ENCODE data around the gene LPAR3. TPM values are rescaled to one million over a fixed set of nuclear protein-coding genes. Genes with fewer than 3 reads are reported as not detected.

Gene LPAR3
- total and polyA plus RNA-seq, 7 experiments from 2014 or later: 0.29 to 1.1 (median 0.97) TPM

DNA sequence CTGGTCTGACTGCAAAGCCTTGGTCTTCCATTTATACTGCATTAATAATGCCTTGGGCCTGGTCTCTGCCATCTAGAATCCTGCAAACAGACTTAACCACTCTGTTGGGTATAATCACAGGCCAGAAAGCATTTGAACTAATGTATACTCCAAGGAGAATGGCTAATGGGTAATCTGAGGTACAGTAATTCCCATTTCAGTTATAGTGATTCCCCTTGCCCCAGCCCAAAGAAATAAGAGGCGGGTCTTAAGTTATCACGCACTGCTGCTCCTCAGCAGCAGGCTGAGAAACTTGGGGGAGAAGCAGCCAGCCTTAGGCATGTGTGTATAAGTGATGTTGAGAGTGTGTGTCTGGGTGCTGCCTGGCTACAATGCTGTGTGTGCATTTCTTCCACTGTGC, 2.4 kb downstream of the LPAR3 start:
- intact Hi-C loops (cut with micrococcal nuclease): loop anchor here (5.0 kb wide), 3 partner anchors 48 to 108 kb away; no protein-coding TSS in a partner anchor
- POLR2A ChIA-PET: no interaction called here
- no peak overlapping the region for H3K27ac Mint-ChIP-seq
- Histone ChIP-seq H3K4me1 (ENCODE audit: control insufficient read depth in 2 of 2, insufficient read depth in 2 of 2, low read length in 2 of 2) (peaks cover 0 to 3% of the 10 kb centered on the region in 2 donors), H3K27me3 (ENCODE audit: control insufficient read depth in 2 of 2, insufficient read depth in 2 of 2, low read length in 2 of 2) (peaks cover 4 to 8% of the 10 kb centered on the region in 2 donors), H3K27ac (ENCODE audit: low read depth, low read length) (no peak overlapping the region), H3K4me3 (ENCODE audit: low read length) (no peak overlapping the region), H3K36me3 (ENCODE audit: control insufficient read depth in 2 of 3, insufficient read depth in 3 of 3, low read length in 3 of 3) (no peaks in the 10 kb centered on the region), H3K9me3 (ENCODE audit: control insufficient read depth in 2 of 3, low read length in 3 of 3) (no peaks in the 10 kb centered on the region)
- peak overlapping the region in 2 of 10 donors; percentile 3 to 4 for H3K4me3 Mint-ChIP-seq
- peaks cover 16 to 38% (median 27%) of the 10 kb centered on the region in 7 donors for H3K4me1 Mint-ChIP-seq
- DNase-seq (no peak), ATAC-seq (no peak)
- CTCF ChIA-PET: interaction anchor here (0.7 kb wide), 1 partner anchor 874 kb away, joined by 3 read pairs; no protein-coding TSS in a partner anchor
- no peaks in the 10 kb centered on the region for H3K9me3 Mint-ChIP-seq
- H3K36me3 Mint-ChIP-seq: peaks cover 0 to 6% (median 4%) of the 10 kb centered on the region in 5 donors
- peaks cover 19 to 45% (median 27%) of the 10 kb centered on the region in 5 donors for H3K27me3 Mint-ChIP-seq

DNA sequence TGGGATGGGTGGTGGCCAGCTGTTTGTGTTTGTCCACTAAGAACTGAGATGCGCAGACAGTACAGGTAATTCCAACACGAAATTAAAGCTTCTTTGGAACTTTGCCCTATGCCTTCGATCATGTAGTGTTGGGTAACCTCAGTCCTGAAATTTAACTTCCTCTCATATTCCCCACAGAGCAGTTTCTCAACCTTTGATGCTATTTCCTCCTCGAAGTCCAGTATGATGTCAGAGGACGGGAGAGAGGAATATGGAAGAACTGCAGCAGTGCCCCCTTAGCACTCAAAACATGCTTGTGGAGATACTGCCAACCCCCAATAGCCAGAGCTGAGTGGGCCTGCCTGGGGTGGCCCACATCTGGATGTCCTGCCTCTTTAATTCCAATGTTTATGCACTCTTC, 3.6 kb downstream of the LPAR3 start:
- H3K27me3 Mint-ChIP-seq: peaks cover 15 to 40% (median 17%) of the 10 kb centered on the region in 5 donors
- H3K27ac ChIP-seq (ENCODE audit: low read depth, low read length): no peak overlapping the region
- ChIA-PET CTCF (no interaction called here), POLR2A (no interaction called here)
- peak overlapping the region in 1 of 10 donors; percentile 46 for H3K4me3 Mint-ChIP-seq
- ATAC-seq (no peak), DNase-seq (no peak)
- no peaks in the 10 kb centered on the region for H3K9me3 Mint-ChIP-seq
- no peak overlapping the region for H3K4me3 ChIP-seq (ENCODE audit: low read length)
- no peaks in the 10 kb centered on the region for H3K36me3 ChIP-seq (ENCODE audit: control insufficient read depth in 2 of 3, insufficient read depth in 3 of 3, low read length in 3 of 3)
- H3K4me1 Mint-ChIP-seq: peaks cover 16 to 38% (median 27%) of the 10 kb centered on the region in 7 donors
- intact Hi-C loops (cut with micrococcal nuclease): loop anchor here in 1 of 2 donors (2.0 kb wide), 1 partner anchor 27 kb away; no protein-coding TSS in a partner anchor
- H3K4me1 ChIP-seq (ENCODE audit: control insufficient read depth in 2 of 2, insufficient read depth in 2 of 2, low read length in 2 of 2): peaks cover 0 to 3% of the 10 kb centered on the region in 2 donors
- peaks cover 0 to 4% (median 0%) of the 10 kb centered on the region in 5 donors for H3K36me3 Mint-ChIP-seq
- no peak overlapping the region for H3K27ac Mint-ChIP-seq
- H3K9me3 ChIP-seq (ENCODE audit: control insufficient read depth in 2 of 3, low read length in 3 of 3): no peaks in the 10 kb centered on the region
- H3K27me3 ChIP-seq (ENCODE audit: control insufficient read depth in 2 of 2, insufficient read depth in 2 of 2, low read length in 2 of 2): peaks cover 4 to 8% of the 10 kb centered on the region in 2 donors

DNA sequence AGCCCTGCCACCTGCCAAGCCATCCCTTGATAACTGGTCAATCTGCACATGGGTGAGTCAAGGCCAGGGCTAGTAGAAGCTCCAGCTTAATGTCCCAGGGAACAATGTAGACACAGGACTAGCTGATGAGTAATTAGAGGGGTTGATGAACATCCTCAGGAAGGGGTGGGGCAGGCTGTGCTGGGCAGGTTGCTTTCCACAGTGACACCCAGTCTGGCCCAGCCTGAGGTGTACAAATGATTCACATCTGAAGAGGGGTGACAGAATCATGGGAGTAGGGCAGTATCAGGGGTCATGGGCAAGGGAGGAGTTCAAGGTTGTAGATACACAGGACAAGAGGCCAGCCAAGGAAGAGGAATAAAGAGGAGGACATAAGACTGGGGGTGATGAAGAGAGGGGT, 4.3 kb downstream of the LPAR3 start:
- no peak overlapping the region for H3K4me3 ChIP-seq (ENCODE audit: low read length)
- H3K9me3 ChIP-seq (ENCODE audit: control insufficient read depth in 2 of 3, low read length in 3 of 3): no peaks in the 10 kb centered on the region
- H3K4me1 ChIP-seq (ENCODE audit: control insufficient read depth in 2 of 2, insufficient read depth in 2 of 2, low read length in 2 of 2): peaks cover 0 to 3% of the 10 kb centered on the region in 2 donors
- Mint-ChIP-seq H3K4me1 (peaks cover 12 to 34% (median 23%) of the 10 kb centered on the region in 7 donors), H3K27me3 (peaks cover 8 to 37% (median 11%) of the 10 kb centered on the region in 5 donors), H3K27ac (peak overlapping the region in 2 of 9 donors; percentile 30 to 77), H3K9me3 (no peaks in the 10 kb centered on the region), H3K4me3 (peak overlapping the region in 2 of 10 donors; percentile 22 to 63), H3K36me3 (peaks cover 0 to 7% (median 0%) of the 10 kb centered on the region in 5 donors)
- ATAC-seq: peak; percentile 54
- intact Hi-C loops (cut with micrococcal nuclease): loop anchor here in 1 of 2 donors (2.0 kb wide), 1 partner anchor 26 kb away; no protein-coding TSS in a partner anchor
- peaks cover 4% of the 10 kb centered on the region in 2 donors for H3K27me3 ChIP-seq (ENCODE audit: control insufficient read depth in 2 of 2, insufficient read depth in 2 of 2, low read length in 2 of 2)
- no peak overlapping the region for H3K27ac ChIP-seq (ENCODE audit: low read depth, low read length)
- no peaks in the 10 kb centered on the region for H3K36me3 ChIP-seq (ENCODE audit: control insufficient read depth in 2 of 3, insufficient read depth in 3 of 3, low read length in 3 of 3)
- DNase-seq: no peak
- POLR2A ChIA-PET: interaction anchor here (0.6 kb wide), 1 partner anchor 91 kb away, joined by 6 read pairs; no protein-coding TSS in a partner anchor
- CTCF ChIA-PET: no interaction called here

DNA sequence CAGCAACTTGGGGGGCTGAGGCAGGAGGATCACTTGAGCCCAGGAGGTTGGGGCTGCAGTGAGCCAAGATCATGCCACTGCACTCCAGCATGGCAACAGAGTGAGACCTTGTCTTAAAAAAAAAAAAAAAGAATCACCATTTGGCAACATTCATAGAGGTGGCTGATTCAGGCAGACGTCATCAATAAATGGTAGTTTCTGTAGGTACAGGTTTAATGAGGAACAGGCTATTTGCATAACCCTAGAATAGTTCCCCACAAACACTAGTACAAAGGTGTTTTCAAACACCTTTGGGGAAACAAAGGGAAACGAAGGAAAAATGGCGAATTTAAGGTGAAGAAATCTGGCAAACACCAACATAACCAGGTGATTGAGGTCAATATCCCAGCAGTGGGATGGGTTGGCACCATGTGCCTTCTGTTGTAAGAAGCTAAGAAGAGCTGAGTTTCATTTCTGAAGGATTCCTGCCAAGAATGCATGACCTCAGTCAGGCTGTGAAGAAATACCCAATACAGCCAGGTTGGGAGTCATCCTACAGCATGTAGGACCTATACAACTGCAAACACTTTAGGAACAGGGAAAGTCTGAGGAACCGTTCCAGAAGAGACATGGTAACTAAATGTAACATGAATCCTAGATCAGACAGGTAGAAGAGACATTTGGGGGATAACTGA, 5.6 kb downstream of the LPAR3 start:
- peak overlapping the region in 1 of 9 donors; percentile 17 for H3K27ac Mint-ChIP-seq
- POLR2A ChIA-PET: no interaction called here

DNA sequence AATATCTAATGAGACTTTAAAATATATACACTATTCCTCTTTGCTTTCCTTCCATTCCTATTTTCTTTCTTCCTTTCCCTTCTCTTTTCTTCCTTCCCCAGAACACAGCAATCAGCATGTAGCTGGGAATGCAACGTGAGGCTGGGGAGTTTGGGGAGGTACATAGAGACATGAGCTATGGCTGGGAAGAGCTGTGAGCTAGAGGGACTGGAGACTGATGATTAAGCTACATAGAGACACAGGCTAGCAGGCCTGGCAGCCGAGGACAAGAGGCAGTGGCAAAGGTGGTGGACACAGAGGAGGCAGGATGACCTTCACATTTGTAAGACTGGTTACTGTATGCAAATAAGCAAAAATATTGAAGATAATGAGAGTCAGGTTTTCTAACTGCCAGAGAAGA, 7.5 kb downstream of the LPAR3 start:
- Histone ChIP-seq H3K27ac (ENCODE audit: low read depth, low read length) (no peak overlapping the region), H3K4me3 (ENCODE audit: low read length) (no peak overlapping the region), H3K36me3 (ENCODE audit: control insufficient read depth in 2 of 3, insufficient read depth in 3 of 3, low read length in 3 of 3) (no peaks in the 10 kb centered on the region), H3K27me3 (ENCODE audit: control insufficient read depth in 2 of 2, insufficient read depth in 2 of 2, low read length in 2 of 2) (no peaks in the 10 kb centered on the region), H3K9me3 (ENCODE audit: control insufficient read depth in 2 of 3, low read length in 3 of 3) (no peaks in the 10 kb centered on the region), H3K4me1 (ENCODE audit: control insufficient read depth in 2 of 2, insufficient read depth in 2 of 2, low read length in 2 of 2) (no peaks in the 10 kb centered on the region)
- Mint-ChIP-seq H3K4me1 (peaks cover 8 to 24% (median 16%) of the 10 kb centered on the region in 7 donors), H3K27ac (peak overlapping the region in 2 of 9 donors; percentile 2 to 33), H3K36me3 (peaks cover 0 to 11% (median 4%) of the 10 kb centered on the region in 5 donors), H3K27me3 (peaks cover 0 to 25% (median 0%) of the 10 kb centered on the region in 5 donors), H3K9me3 (peaks cover 0 to 8% (median 2%) of the 10 kb centered on the region in 11 donors), H3K4me3 (no peak overlapping the region)
- ATAC-seq (no peak), DNase-seq (no peak)
- ChIA-PET POLR2A (no interaction called here), CTCF (no interaction called here)
- intact Hi-C loops (cut with micrococcal nuclease): no loop called here

More for the DNA sequence above, 5.6 kb downstream of the LPAR3 start:
- Histone ChIP-seq H3K27ac (ENCODE audit: low read depth, low read length) (no peak overlapping the region), H3K4me3 (ENCODE audit: low read length) (no peak overlapping the region), H3K9me3 (ENCODE audit: control insufficient read depth in 2 of 3, low read length in 3 of 3) (no peaks in the 10 kb centered on the region), H3K36me3 (ENCODE audit: control insufficient read depth in 2 of 3, insufficient read depth in 3 of 3, low read length in 3 of 3) (no peaks in the 10 kb centered on the region), H3K27me3 (ENCODE audit: control insufficient read depth in 2 of 2, insufficient read depth in 2 of 2, low read length in 2 of 2) (no peaks in the 10 kb centered on the region), H3K4me1 (ENCODE audit: control insufficient read depth in 2 of 2, insufficient read depth in 2 of 2, low read length in 2 of 2) (peaks cover 0 to 2% of the 10 kb centered on the region in 2 donors)
- peaks cover 5 to 38% (median 6%) of the 10 kb centered on the region in 5 donors for H3K27me3 Mint-ChIP-seq
- ATAC-seq (no peak), DNase-seq (no peak)
- H3K4me3 Mint-ChIP-seq: no peak overlapping the region
- intact Hi-C loops (cut with micrococcal nuclease): no loop called here
- peaks cover 8 to 27% (median 20%) of the 10 kb centered on the region in 7 donors for H3K4me1 Mint-ChIP-seq
- CTCF ChIA-PET: no interaction called here
- no peaks in the 10 kb centered on the region for H3K9me3 Mint-ChIP-seq
- peaks cover 0 to 7% (median 0%) of the 10 kb centered on the region in 5 donors for H3K36me3 Mint-ChIP-seq

DNA sequence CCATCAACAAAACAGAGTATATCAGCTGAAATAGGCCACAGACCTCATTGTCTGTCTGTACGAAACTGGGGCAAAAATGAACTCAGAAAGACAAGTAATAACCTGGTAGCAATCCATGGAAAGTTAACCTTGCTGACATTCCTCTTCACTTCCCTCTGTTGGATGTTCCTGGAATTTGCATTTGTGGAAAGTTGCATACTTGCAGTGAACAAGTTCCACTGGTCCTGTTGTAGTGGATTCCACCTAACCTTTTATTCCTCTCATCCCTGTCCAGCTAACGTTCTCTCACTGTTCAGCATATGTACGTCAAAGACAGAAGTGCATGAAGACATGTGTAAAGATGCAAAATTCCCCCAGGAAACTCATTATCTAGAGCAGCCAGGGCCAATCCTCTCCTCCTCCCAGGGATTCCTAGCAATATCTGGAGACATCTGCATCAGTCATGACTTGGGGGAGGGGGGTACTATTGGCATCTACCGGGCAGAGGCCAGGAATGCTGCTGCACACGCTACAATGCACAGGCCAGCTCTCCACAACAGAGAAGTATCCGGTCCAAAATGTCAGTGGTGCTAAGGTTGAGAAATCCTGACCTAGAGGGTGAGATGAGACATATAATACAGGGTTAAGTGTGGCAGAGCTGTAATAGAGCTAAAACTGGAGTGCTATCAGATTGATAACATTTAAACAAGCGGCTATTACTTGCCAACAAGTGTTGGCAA, 8.2 kb downstream of the LPAR3 start:
- Histone ChIP-seq H3K27me3 (ENCODE audit: control insufficient read depth in 2 of 2, insufficient read depth in 2 of 2, low read length in 2 of 2) (no peaks in the 10 kb centered on the region), H3K9me3 (ENCODE audit: control insufficient read depth in 2 of 3, low read length in 3 of 3) (no peaks in the 10 kb centered on the region), H3K4me3 (ENCODE audit: low read length) (no peak overlapping the region), H3K4me1 (ENCODE audit: control insufficient read depth in 2 of 2, insufficient read depth in 2 of 2, low read length in 2 of 2) (no peaks in the 10 kb centered on the region), H3K36me3 (ENCODE audit: control insufficient read depth in 2 of 3, insufficient read depth in 3 of 3, low read length in 3 of 3) (no peaks in the 10 kb centered on the region), H3K27ac (ENCODE audit: low read depth, low read length) (no peak overlapping the region)
- Mint-ChIP-seq H3K27me3 (peaks cover 0 to 25% (median 0%) of the 10 kb centered on the region in 5 donors), H3K4me1 (peaks cover 8 to 19% (median 12%) of the 10 kb centered on the region in 7 donors), H3K9me3 (peaks cover 0 to 8% (median 2%) of the 10 kb centered on the region in 11 donors), H3K36me3 (peaks cover 0 to 11% (median 4%) of the 10 kb centered on the region in 5 donors), H3K4me3 (no peak overlapping the region), H3K27ac (no peak overlapping the region)
- POLR2A ChIA-PET: interaction anchor here (0.6 kb wide), 1 partner anchor 15 kb away, joined by 3 read pairs; no protein-coding TSS in a partner anchor
- ATAC-seq (no peak), DNase-seq (no peak)
- intact Hi-C loops (cut with micrococcal nuclease): no loop called here
- CTCF ChIA-PET: no interaction called here
